Measurements from ENCODE around the gene ADGRL2.

DNA sequence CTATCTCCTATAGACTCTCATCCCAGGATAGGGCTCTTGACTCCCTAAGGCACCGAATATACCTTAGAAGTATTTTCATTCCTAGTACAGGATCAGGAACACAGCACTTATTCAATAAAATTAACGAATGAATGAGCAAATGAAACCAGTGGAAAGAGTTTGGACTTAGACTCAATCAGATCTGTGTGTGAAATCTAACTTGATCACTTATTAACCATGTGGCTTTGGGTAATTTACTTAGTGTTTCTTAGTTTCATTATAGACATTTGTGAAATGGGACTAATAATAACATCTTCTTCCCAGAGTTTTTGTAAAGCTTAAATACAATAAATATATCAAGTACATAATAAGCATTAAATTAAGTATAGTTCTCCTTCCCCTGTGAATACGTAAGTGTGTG, 230.1 kb downstream of the ADGRL2 start:
- TF ChIP-seq, protein P1, sequence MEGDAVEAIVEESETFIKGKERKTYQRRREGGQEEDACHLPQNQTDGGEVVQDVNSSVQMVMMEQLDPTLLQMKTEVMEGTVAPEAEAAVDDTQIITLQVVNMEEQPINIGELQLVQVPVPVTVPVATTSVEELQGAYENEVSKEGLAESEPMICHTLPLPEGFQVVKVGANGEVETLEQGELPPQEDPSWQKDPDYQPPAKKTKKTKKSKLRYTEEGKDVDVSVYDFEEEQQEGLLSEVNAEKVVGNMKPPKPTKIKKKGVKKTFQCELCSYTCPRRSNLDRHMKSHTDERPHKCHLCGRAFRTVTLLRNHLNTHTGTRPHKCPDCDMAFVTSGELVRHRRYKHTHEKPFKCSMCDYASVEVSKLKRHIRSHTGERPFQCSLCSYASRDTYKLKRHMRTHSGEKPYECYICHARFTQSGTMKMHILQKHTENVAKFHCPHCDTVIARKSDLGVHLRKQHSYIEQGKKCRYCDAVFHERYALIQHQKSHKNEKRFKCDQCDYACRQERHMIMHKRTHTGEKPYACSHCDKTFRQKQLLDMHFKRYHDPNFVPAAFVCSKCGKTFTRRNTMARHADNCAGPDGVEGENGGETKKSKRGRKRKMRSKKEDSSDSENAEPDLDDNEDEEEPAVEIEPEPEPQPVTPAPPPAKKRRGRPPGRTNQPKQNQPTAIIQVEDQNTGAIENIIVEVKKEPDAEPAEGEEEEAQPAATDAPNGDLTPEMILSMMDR (IDR thresholded peaks at IDR 0.05 in 2 of 3, conservative IDR thresholded peaks at IDR 0.05 in 1 of 3; ENCODE audit: borderline replicate concordance in 1 of 3, insufficient read depth in 1 of 3, low read depth in 2 of 3, low read length in 2 of 3): no peak
- TF ChIP-seq POLR2AphosphoS5 (IDR thresholded peaks at IDR 0.05; ENCODE audit: low read depth, low read length): no peak
- no peak for TF ChIP-seq POLR2A (IDR thresholded peaks at IDR 0.05; ENCODE audit: borderline replicate concordance, extremely low read depth, insufficient read depth, insufficient read length)
